ENCODE data around the gene BORCS5.

GRCh38 chr12:12425616-12426015, 68.7 kb downstream of the BORCS5 start:
- TF ChIP-seq CTCF (conservative IDR thresholded peaks at IDR 0.05; ENCODE audit: low read depth, low read length) (no peak), EZH2 (IDR thresholded peaks at IDR 0.05; ENCODE audit: borderline replicate concordance, low read depth, low read length, poor library complexity, severe bottlenecking) (no peak)

All from A673 (cell line).